Pancreas (tissue), 10 donors: Measurements from ENCODE around the gene SLC38A1. TPM values are rescaled to one million over a fixed set of nuclear protein-coding genes. Genes with fewer than 3 reads are reported as not detected.

Source experiments
- ATAC-seq, 4 donors: fragments of 200-7000 bp; cut with Tn5 transposase; one replicate each; pipeline versions ENCODE4 v1.8.0 to v1.9.1; 2020; ENCODE audit warnings: mild to moderate bottlenecking in 4 of 4, moderate library complexity in 4 of 4
- DNase-seq, 6 donors: peaks; one replicate each; pipeline ENCODE4 v3.0.0-alpha.2; 2020
- FAIRE-seq: peaks from 2 replicates; lab custom pipeline; 2012; peaks lifted over from hg19 to GRCh38; lab: Jason Lieb, UNC
- H3K27ac ChIP-seq, 4 donors: fragments of 200-600 bp; sonication (generic); 1 replicate in 3 of 4; 2 replicates in 1 of 4; pipeline versions ENCODE4 v1.5.0 to v1.8.0; 2020
- H3K27me3 ChIP-seq, 4 donors: fragments of 200-600 bp; one replicate each; pipeline ENCODE4 v1.8.0; 2021
- H3K36me3 ChIP-seq, 3 donors: fragments of 200-600 bp; sonication (generic) in 1 of 3; one replicate each; pipeline versions ENCODE4 v1.5.0 to v1.8.0; 2020 to 2021
- H3K4me1 ChIP-seq, 3 donors: fragments of 200-600 bp; one replicate each; pipeline ENCODE4 v1.8.0; 2021
- H3K4me3 ChIP-seq, 4 donors: fragments of 200-600 bp; sonication (generic) in 2 of 4; one replicate each; pipeline versions ENCODE4 v1.5.0 to v1.8.0; 2020 to 2021
- H3K9me3 ChIP-seq, 4 donors: fragments of 200-600 bp; one replicate each; pipeline ENCODE4 v1.8.0; 2021
- WGBS, 2 donors: extraction: QIAGEN DNeasy Blood & Tissue Kit; methylation state at CpG; one replicate each; pipeline ENCODE4 v1.1.7; 2013; 5-methylcytosine and 5-hydroxymethylcytosine counted together
- intact Hi-C, 3 donors: fragments of 100-400 bp; cut with DNase I; formaldehyde crosslinking; loops; one replicate each; pipeline versions ENCODE4 v1.11.1 to v1.14.2; 2022
- polyA plus RNA-seq, 2 donors: library from polyadenylated mRNA; stranded (reverse); fragments of 200-250 nt; gene quantifications; one replicate each; pipeline ENCODE4 v1.2.3, GENCODE V29; 2013
- total RNA-seq, 6 donors: library from RNA; stranded (reverse); fragmentation: NEBNext Ultra II Directional in 4 of 6; extraction: Animal tissue kit (Norgen Biotek cat#: 25700) in 4 of 6; gene quantifications; one replicate each; pipeline versions ENCODE4 v1.2.1 to v1.2.4, GENCODE V29; 2021 to 2023
- TF ChIP-seq, protein P1 (sequence below), 4 donors: fragments of 200-600 bp; sonication (generic) in 3 of 4; IDR thresholded peaks; one replicate each; pipeline versions ENCODE4 v1.5.0 to v1.8.0; 2021; ENCODE audit warnings: antibody characterized with exemption in 4 of 4
- donor health status: healthy with polysubstance abuse.
- donor health status: DM: no; HTN: no; CAD: no; lungs with moderate emphysema.
- donor health status: DM: no; HTN: no; CAD: no.
- donor health status: control.
- donor health status: control.
- donor health status: Bipolar disorder and iron deficiency.
- donor health status: DM: yes; HTN: yes; CAD: no.
- donor health status: DM: no; HTN: no; CAD: no.
- donor health status: DM: no; HTN: no; CAD: no.
- donor health status: DM: yes; HTN: yes; CAD: no.

SLC38A1 gene
- total and polyA plus RNA-seq, 8 donors, result 5.7 to 78.8 (median 24.3) TPM

DNA sequence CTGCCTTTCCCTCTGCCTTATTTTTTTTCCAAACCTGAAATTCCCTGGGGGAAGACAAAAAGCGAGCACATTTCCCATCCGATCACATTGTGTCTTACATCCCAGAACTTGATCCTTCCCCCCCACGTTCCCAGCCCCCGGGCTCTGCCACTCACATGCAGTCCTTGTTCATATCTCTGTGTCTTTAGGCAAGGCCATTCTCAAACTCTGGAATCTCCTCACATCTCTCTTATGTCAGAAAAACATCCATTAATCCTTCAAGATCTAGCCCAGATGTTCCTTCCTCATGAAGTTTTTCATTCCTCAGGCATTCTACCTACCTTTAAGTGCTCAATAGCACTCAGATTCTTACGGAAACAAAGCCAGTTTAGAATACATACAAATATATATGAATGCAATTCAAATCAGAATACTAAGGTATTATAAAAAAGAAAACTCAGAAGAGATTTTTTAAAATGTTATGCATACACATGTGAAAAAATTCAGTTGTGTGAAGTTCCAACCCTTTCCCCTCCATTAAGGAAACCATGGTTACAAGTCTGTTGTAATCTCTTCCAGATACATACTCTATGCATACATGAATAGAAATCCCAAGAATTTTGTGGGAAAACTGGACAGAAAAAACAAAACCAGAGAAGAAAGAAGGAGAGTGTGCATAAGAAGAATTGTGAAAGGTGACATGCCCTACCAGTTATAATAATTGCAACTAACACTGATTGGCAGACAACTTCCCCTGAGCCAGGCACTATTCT is 120.3 kb downstream of the SLC38A1 start:
- H3K4me1 ChIP-seq, result peaks cover 0 to 4% (median 3%) of the 10 kb centered on the region in 3 donors
- no peak for DNase-seq
- H3K27me3 ChIP-seq, result no peaks in the 10 kb centered on the region
- WGBS, 2 donors, result 78 to 81% methylated on average over 5 of the region's 5 CpGs
- no peak for ATAC-seq
- H3K36me3 ChIP-seq, result no peaks in the 10 kb centered on the region
- TF ChIP-seq, protein P1, sequence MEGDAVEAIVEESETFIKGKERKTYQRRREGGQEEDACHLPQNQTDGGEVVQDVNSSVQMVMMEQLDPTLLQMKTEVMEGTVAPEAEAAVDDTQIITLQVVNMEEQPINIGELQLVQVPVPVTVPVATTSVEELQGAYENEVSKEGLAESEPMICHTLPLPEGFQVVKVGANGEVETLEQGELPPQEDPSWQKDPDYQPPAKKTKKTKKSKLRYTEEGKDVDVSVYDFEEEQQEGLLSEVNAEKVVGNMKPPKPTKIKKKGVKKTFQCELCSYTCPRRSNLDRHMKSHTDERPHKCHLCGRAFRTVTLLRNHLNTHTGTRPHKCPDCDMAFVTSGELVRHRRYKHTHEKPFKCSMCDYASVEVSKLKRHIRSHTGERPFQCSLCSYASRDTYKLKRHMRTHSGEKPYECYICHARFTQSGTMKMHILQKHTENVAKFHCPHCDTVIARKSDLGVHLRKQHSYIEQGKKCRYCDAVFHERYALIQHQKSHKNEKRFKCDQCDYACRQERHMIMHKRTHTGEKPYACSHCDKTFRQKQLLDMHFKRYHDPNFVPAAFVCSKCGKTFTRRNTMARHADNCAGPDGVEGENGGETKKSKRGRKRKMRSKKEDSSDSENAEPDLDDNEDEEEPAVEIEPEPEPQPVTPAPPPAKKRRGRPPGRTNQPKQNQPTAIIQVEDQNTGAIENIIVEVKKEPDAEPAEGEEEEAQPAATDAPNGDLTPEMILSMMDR (IDR thresholded peaks at IDR 0.05), result no peak
- intact Hi-C loops, result loop anchor here in 1 of 3 donors (10.0 kb wide), 1 partner anchor 146 kb away; no protein-coding TSS in a partner anchor
- H3K27ac ChIP-seq, result no peak overlapping the region
- no peaks in the 10 kb centered on the region for H3K9me3 ChIP-seq
- FAIRE-seq, result no peak
- no peak overlapping the region for H3K4me3 ChIP-seq

GRCh38 chr12:46147144-46147543 is 121.7 kb downstream of the SLC38A1 start:
- Histone ChIP-seq H3K27ac (no peak overlapping the region), H3K27me3 (no peaks in the 10 kb centered on the region), H3K4me3 (no peak overlapping the region), H3K4me1 (peaks cover 0 to 4% (median 0%) of the 10 kb centered on the region in 3 donors), H3K9me3 (no peaks in the 10 kb centered on the region), H3K36me3 (no peaks in the 10 kb centered on the region)
- WGBS, 2 donors, result 63 to 65% methylated on average over 3 of the region's 3 CpGs
- TF ChIP-seq, protein P1 (IDR thresholded peaks at IDR 0.05), result no peak
- FAIRE-seq (no peak), ATAC-seq (no peak), DNase-seq (no peak)
- intact Hi-C loops, result loop anchor here in 1 of 3 donors (10.0 kb wide), 1 partner anchor 148 kb away; no protein-coding TSS in a partner anchor

GRCh38 chr12:46145881-46146280 is 123.0 kb downstream of the SLC38A1 start:
- WGBS, 2 donors, result 64 to 67% methylated on average over 5 of the region's 5 CpGs

DNA sequence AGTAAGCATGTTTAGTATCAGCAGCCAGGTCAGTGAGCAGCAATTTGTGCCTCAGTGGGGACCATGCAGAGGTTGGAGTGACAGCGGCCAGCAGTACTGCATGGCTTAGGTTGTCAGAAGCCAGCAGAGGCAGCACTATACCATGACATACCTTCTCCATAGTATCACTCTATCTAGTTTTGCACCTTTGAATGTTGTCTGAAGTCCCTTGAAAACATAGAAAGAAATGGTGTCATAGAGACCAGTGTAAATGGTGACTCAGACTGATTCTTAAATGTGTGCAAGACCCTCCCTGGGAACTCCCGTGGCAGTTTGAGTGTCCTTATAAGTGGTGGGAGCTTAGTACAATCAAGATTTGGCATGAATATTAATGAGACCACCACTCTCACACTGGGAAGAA is 124.4 kb downstream of the SLC38A1 start:
- no peaks in the 10 kb centered on the region for H3K27me3 ChIP-seq
- FAIRE-seq, result no peak
- H3K9me3 ChIP-seq, result no peaks in the 10 kb centered on the region
- TF ChIP-seq, protein P1 (IDR thresholded peaks at IDR 0.05), result no peak
- no peaks in the 10 kb centered on the region for H3K4me1 ChIP-seq
- 84 to 99% methylated on average over 2 of the region's 2 CpGs for WGBS, 2 donors
- H3K27ac ChIP-seq, result no peak overlapping the region
- no peaks in the 10 kb centered on the region for H3K36me3 ChIP-seq
- ATAC-seq, result no peak
- no peak overlapping the region for H3K4me3 ChIP-seq
- intact Hi-C loops, result loop anchor here in 1 of 3 donors (10.0 kb wide), 1 partner anchor 150 kb away; no protein-coding TSS in a partner anchor
- DNase-seq, result no peak

More at GRCh38 chr12:46145881-46146280, 123.0 kb downstream of the SLC38A1 start:
- intact Hi-C loops, result loop anchor here in 1 of 3 donors (10.0 kb wide), 1 partner anchor 149 kb away; no protein-coding TSS in a partner anchor
- Histone ChIP-seq H3K27me3 (no peaks in the 10 kb centered on the region), H3K9me3 (no peaks in the 10 kb centered on the region), H3K27ac (no peak overlapping the region), H3K36me3 (no peaks in the 10 kb centered on the region), H3K4me1 (no peaks in the 10 kb centered on the region), H3K4me3 (no peak overlapping the region)
- TF ChIP-seq, protein P1 (IDR thresholded peaks at IDR 0.05), result no peak
- FAIRE-seq (no peak), DNase-seq (no peak), ATAC-seq (no peak)

GRCh38 chr12:46136249-46136648 is 132.6 kb downstream of the SLC38A1 start:
- Histone ChIP-seq H3K9me3 (no peaks in the 10 kb centered on the region), H3K4me3 (no peak overlapping the region), H3K27me3 (no peaks in the 10 kb centered on the region), H3K36me3 (no peaks in the 10 kb centered on the region), H3K4me1 (no peaks in the 10 kb centered on the region), H3K27ac (no peak overlapping the region)
- TF ChIP-seq, protein P1 (IDR thresholded peaks at IDR 0.05), result no peak
- WGBS, 2 donors, result 41% methylated on average over 2 of the region's 2 CpGs
- ATAC-seq, result peak in 1 of 4 donors; percentile 51
- no peak for FAIRE-seq
- no peak for DNase-seq
- intact Hi-C loops, result no loop called here
